HG03280 (cell line): ENCODE measurements around the gene ARSI.

Experiments
- ATAC-seq: cut with Tn5 transposase; IDR thresholded peaks from one replicate; pipeline ENCODE4 v1.9.1; 2021; ENCODE audit warnings: mild to moderate bottlenecking, moderate library complexity; ENCODE audit not compliant: unreplicated experiment

The ARSI gene

DNA sequence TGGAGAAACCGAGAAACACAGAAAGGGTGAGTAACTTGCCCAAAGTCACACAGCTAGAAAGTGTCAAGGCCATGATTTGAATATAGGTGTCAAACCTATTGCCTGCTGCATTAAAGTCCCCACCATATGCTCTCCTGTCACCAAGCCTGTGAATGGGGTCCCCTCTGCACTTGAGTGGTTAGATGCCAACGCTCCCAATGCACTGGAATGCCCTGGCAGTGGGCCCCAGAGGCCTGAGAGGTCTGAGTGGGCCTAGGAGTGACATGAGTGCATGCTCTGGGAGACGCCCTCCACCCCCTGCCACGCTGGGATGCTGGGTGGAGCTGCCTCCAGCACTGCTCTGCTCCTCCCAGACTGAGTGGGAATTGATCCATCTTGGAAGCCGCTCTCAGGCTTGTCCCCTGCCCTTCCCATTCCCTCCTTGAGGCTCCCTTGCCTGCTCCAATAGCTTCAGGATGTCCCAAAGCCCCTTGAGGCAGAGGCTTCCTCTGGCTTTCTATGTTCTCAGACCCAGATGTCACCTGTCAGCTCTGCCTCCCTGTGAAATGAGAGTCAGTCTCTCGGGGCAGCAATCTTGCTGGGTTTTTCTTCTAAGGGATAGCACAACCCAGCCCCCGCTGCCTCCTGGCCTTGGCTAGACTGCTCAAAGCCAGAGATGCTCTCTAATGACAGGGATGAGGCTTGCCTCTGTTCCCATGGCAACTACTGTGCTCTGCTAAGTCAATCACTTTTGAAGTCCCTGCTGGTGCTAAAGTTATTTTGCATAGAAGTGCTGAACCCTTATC, 6.6 kb upstream of the ARSI start:
- ATAC-seq, result no peak

DNA sequence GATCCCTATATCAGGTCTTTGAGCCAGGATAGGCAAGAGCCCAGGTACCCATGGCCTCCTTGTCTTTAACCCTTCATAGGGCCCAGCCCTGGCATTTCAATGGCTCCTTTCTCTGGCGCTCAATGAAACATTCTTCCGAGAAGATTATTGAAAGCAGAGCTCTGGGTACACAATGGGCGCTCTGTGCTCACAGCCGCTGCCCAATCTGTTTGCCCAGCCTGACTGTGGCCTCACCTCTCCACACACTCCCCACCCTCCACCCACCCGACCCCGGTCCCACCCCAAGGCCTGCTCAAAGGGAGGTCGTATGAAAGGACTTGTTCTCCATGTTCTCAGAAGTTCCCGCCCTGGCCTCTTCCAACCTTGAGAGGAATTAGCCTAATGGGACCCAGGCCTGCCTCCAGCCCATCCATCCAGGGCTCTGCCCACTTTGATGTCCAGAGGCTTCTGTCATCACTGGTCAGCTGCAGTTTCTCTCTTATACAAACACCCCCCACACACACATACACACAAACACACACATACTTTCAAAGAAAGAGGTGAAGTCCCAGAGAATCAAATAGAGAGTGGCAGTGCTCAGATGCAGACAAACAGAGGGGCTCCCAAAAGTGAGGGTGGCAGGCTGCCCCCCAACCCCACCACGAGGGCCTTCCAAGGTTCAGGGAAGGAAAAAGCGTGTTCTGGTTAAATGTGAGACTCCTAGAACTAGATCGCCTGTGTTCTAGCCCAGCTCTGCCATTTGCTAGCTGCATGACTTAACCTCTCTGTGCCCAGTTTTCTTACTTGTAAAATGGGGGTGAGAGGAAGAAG, 5.1 kb upstream of the ARSI start:
- ATAC-seq, result no peak

DNA sequence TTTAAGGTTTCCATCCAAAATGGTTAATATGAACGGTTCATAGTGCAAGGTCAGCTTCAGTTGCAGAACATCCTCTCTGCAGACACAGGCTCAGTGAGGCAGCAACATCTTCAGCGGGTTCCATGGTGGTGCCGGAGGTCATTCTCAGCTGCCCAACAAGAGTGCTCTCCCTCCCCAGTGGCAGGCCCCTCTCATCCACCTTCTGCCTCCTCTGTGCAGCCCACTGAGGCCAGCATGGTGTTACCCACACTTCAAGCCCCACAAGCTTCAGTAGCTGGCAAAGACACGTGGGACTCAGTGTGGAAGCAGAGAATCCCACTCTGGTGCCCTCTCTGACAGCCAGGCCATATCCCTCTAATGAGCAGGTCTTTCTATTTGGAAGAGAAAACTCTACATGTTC, 4.1 kb upstream of the ARSI start:
- no peak for ATAC-seq

DNA sequence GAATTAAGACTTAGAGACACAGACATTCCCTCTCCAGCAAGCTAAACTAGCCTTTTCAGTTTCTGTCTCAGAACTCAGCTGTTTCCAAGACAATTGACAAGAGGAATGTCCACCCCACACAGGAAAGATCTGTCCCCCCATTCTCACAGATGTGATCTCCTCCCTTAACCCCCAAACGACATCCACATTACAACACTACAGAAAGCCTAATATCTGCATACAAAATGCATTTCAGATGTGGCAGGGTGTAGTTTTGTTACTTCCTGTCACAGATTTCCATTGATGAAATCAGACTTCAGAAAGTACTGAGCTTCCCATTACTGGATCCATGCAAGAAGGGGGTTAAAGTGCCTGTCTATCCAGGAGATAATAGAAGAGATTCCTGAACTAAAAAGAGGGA, 2.9 kb upstream of the ARSI start:
- ATAC-seq, result no peak

DNA sequence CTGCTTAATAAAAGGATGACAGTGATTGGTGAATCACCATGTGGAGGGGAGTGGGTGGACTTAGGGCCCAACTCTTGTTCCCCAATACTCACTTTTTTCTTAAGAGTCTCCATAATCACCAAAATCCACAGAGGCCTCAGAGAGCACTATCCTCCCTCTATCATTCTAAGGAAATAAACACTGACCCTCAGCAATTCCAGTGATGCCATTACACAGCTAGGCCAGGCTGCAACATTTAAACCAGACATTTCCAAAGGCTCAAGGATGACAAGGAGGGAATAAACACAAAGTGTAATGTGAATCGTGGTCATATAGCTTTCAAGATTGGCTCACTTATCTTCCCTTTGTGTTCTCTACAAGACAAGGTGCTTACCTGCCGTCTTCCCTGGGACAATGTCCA, 2.4 kb upstream of the ARSI start:
- ATAC-seq, result no peak

DNA sequence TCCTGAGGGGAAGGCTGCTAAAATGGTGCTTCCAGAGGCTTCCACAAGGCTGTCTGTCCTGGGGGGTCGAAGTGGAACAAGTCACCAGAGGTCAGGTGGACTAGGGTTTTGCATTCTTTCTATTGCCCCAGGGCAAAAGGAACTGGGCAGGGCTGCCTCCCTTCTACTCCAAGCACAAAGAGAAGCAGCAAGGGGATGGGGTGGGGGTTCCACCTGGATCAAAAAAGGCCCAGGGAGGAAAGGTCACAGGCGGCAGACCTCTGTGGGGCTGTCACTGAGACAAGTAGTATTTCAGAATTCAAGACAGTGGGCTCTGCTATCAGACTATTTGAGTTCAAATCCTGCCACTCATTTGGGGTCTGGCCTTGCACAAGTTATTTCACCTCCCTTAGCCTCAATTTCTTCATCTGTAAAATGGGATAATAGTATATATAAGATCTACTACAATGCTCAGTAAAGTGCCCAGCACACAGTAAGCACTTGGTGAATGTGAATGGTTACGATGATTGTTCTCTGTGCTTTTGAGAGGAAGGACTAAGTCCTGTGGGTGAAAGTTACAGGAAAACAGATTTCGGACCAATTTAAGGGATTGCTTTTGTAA, 1.9 kb upstream of the ARSI start:
- ATAC-seq, result no peak

DNA sequence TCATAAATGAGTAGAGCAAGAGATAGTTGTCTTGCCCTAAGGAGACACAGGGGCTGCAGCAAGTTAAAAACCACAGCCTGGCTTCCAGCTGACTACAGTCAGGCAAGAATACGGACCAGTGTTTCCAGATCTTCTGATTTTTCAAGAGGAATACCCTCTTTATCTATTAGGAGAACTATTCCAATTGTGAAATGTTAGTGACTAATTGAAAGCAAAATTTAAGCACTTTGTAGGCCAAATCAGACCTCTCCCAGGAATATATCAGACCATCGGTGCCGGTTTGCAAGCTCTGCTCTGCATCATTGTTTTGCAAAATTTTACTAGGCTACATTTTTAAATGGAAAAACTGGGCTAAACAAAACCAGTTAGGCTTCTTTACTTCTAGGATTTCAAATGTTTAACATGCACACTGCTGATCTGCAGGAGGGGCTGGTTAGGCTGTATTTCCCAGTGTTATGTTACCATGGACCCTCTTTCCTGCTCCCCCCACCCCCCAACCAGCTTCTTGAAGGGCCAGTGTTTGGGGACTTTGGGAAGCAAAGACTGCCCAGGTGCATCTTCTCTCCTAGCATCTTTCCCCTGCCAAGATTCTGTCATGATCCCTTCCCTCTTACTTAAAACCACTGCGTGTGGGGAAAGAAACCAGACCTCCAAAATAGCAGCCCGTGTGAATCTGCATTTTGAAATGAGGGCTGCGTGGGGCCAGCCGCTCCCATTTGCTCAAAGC, 1.1 kb upstream of the ARSI start:
- ATAC-seq, result no peak

DNA sequence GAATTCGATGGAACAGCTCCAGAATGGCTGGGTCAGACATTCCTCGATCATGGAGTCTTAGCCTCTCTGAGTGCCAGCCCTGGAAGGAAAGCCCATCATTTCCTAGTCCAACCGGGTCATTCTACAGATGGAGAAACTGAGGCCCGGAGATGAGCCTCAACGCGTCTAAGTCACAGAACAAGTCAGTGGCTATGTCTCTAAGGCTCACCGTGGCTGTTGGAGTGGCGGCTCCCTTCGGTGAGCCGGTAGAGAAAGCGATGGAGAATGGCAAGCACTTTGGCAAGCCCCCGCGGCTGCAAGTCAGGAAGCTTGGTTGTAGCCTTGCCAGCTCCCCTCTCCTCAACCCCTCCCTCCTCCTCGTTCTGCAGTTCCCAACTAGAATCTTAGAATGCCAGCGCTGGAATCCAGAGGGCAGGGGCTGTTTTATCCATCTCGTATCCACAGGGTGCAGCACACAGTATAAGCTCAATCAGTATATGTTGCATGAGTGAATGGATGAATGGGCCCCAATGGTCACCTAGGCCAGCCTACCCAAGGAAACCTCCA, 438 bp upstream of the ARSI start:
- ATAC-seq, result no peak

DNA sequence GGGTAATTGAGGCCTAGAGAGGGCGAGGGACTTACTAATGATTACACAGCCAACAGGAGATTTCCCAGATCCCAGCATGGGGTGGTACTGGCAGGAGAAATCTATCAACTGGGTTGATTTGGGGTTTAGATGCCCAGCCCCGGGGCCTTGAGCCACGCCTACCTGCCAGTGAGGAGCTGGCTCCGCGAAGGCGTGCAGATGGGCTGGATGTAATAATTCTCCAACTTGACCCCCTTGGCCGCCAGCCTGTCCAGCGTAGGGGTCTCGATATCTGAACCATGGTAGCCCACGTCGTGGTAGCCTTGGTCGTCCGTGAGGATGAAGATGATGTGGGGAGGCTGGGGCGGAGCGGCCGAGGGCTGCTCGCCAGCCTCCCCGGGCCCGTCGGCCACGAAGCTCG, 804 bp downstream of the ARSI start:
- no peak for ATAC-seq

DNA sequence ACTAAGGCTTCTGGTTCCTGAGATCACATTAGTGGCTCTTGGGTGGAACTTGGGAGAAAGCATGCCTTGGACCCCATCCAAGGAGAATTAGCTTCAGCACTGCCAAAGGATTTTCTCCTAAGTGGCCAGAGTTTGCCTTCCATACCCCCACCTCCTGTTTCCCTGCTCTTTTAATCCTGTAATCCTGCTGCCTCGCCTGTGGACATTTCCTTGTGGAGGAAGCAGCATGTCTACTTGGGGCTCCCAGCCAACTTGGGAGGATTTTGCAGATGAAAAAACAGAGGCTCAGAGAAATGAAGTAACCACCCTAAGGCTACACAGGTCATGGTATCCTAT, 1.6 kb downstream of the ARSI start:
- no peak for ATAC-seq

DNA sequence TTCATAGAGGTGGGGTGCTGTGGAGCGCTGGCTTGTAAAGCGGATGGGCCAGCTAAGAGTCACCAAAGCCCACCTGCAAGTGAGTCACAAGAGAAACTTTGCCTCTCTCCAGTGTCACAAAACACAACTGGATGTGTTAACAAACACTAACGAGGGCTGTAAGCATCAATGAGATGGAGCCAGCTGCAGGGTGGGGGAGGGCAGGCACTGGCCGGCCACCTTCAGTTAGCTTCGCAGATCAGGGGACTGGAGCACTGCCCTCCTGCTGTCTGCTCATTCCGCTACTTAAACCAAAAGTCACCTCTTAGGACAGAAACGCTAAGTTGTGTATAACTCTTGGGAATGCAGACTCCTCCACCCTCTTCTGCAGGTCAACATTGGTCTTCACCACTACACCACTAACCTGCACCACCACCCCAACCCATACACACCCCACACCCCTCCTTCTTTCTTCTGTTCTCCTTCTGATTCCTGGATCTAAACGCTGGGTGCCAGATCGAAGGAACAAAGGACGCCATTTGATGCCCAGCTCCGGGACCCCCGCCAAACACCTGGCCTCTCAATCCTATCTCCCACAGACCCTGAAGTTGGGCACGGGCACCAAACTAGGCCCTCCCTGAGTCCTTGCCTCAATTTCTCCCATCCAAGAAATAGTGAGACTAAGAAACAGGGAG, 2.1 kb downstream of the ARSI start:
- ATAC-seq, result no peak

DNA sequence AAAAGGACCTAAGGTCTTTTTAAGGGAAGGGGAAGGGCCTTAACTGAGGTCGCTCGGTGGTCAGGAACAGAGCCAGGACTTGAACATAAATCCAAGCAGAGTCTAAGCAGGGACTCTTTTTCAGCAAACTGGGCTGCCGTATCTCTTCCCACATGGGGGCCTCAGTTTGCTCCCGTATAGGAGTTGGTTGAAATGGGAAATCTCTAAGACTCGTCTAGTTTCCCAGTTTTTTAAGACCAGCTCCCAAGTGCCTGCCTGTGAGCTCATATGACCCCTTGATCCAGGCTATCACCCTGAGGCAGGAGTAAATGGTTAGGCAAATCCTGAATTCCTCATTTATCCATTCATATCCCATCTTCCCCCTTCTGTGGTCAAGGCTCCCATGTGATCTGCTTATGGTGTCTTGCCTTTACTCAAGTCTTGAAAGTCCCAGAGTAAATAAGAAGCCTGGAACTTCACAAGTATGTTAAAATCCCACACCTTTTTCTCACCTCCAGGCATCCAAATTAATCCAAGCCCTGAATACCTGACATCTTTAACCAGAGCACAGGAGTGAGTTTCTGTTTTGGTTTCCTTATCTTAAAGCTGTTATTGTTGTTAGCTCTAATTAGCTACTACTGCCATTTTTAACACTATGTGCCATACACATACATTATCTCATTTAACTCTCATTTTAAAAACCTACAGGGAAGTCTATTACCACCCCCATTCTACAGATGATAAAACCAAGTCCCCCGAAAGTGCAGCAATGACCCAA, 3.0 kb downstream of the ARSI start:
- ATAC-seq, result no peak

DNA sequence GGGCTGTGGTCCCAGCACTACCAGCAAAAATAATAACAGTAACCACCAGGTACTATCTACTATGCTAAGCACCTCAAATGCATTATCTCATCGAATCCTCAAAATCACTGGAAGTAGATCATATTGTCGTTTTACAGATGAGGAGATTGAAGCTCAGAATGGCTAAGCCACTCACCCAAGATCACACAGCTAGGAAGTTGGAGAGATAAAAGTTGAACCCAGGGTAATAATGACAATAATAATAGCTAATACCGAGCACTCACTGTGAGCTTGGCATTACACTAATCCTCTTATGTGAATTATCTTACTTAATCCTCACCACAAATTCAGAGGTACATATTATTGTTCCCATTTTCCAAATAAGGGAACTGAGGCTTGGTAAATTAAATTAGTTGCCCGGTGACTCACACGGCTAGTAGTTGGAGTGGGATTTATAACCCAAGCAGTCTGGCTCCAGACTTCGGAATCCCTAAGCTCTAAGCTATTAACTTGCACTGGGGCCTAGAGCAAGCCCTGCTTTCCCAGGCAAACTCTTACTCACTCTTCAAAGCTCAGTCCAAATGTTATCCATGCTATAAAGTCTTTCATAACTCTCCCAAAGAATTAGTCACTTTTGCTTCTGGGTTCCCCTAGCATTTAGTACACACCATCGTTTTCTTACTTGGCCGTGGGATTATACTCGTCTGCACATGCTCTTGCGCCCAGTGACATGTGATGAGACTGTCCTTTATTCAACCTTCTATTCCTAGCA, 3.8 kb downstream of the ARSI start:
- ATAC-seq, result no peak

DNA sequence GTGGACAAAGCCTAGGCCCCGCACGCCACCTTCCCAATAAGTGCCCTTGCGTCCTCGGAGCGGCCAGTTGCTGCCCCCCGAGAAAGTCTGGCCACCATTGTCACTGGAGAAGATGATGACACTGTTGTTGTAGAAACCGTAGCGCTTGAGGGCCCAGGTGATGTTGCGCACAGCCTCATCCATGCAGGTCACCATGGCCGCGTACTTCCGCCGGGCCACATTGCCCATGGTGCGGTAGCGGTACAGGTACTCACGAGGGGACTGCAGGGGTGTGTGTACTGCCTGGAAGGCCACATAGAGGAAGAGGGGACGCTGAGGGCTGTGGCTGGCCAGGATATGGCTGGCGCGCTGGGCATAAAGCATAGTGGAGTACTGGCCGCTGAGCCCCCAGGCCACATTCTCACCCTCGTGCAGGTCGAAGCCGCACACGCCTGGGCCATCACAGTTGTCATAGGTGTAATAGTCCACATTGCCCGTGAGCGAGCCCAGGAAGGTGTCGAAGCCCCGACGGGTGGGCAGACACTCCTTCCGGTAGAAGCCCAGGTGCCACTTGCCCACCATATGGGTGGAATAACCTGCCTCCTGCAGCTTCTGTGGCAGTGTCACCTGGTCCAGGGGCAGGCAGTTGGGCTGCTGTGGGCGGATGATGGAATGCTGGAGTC, 4.6 kb downstream of the ARSI start:
- ATAC-seq, result no peak

DNA sequence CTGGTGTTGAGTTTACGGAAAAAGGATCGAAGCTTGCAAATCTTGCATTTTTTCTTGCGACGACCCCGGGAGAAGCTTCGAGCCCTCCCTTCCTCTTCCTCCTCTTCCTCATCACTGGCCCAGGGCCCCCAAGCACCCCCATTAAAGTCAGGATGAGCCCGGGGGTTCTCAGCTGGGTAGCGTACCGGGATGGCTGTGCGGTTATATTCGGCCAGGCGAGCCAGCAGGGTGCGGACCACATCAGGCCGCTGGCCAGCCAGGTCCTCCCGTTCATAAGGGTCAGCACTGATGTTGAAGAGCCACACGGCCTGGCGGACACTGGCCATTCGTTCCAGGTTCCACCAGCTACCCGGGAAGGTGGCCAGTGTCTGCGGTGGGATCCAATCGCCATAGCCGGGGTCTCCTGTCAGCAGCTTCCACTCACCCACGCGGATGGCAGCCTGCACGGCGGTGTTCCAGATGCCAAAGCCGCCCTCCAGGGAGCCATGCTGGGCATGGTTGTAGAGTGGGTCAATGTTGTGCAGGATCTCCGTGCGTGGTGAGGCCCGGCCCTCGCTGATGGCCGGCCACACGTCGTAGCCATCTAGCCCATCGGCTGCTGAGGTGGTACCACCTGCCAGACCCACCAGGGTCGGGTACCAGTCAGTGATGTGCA, 5.3 kb downstream of the ARSI start:
- no peak for ATAC-seq

DNA sequence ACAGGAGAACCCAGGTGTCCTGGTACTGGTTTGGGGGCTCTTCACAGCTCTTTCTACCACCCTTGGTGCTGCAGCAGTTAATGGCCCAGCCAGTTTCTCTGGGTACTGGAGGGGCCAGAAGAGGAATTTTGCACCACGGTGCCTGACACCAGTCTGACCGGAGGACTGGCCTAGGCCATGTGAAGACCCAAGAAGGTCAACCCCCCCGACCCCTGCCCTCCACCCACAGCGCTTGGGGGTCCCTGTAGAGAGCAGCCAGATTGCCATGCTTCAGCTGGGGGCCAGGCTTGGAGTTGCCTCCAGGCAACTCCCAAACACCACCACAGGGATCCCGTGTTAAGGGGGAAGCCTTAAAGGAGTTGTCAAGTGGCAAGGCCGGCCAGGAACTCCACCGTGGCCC, 6.2 kb downstream of the ARSI start:
- ATAC-seq, result no peak

DNA sequence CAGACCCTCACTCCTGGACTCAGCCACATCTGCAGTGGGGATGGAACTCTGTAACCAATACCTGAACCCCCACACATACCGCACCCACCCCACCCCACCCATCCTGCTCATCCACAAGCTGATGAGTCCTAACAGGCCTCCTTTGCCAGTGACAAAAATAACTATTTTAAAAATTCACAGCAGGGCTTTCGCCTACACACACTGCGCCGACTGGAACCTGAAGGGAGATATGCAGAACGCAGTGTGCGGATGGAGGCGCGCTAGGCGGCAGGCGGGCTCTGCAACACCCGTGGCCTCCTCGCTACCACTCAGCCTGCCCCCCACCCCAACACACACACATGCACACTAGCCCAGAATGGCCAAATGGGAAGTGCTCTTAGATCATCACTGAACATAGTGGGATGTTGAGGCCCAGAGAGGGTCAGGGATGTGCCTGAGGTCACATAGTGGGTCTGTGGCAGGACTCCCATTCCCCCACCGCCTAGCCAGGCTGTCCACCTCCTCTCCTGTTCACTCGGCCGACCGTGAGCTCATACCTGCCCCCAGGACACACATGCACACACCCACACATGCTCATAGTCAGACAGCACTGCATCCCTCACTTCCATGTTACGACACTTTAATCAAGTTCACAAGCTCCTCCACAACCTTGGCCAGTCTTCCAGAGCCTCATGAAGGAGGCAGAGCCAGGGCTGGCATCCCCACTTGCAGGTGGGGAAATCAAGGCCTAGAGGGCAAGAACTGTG, 6.8 kb downstream of the ARSI start:
- no peak for ATAC-seq
